K562 (cell line): ENCODE results near the gene CENPP. TPM values are rescaled to one million over a fixed set of nuclear protein-coding genes. Genes with fewer than 3 reads are reported as not detected.

ENCODE experiments used
- ATAC-seq: fragments of 200-7000 bp; cut with Tn5 transposase; 3 replicates; pipeline ENCODE4 v1.9.1; 2020; ENCODE audit warnings: moderate library complexity
- BruUV-seq: library from RNA; stranded (reverse); fragments of 400-500 nt; replicated peaks from 2 replicates; lab custom pipeline; 2021; lab: Mats Ljungman, UMichigan
- CTCF ChIA-PET: fragments of 300-600 bp; formaldehyde crosslinking; extraction: SDS; loops from one replicate; lab custom pipeline; 2021; ENCODE audit warnings: low intra/inter-chr PET ratio; lab: Yijun Ruan, JAX
- POLR2A ChIA-PET: fragments of 300-600, 350-650 bp; sonication (Branson Sonifier 250); formaldehyde crosslinking; extraction: SDS; loops from one replicate; lab custom pipeline; 2021; ENCODE audit warnings: antibody characterized with exemption, inconsistent platforms; lab: Yijun Ruan, JAX
- DNase-seq, 4 experiments: peaks; one replicate each; pipeline versions ENCODE4 v3.0.0 to v3.0.0-alpha.2; 2011 to 2018; ENCODE audit warnings: low spot score in 3 of 4, mixed read lengths in 3 of 4; ENCODE audit errors: extremely low read depth in 1 of 4
- FAIRE-seq: peaks from 2 replicates; lab custom pipeline; 2011; peaks lifted over from hg19 to GRCh38; lab: Jason Lieb, UNC
- H2AFZ ChIP-seq: 2 replicates; pipeline ENCODE4 v1.6.0; 2011; ENCODE audit warnings: low read depth, low read length, control low read depth, inconsistent platforms
- H3K27ac ChIP-seq: fragments of 200-600 bp; 3 replicates; pipeline ENCODE4 v1.8.0; 2011; ENCODE audit warnings: low read depth, mild to moderate bottlenecking, control low read depth, inconsistent platforms, low read length, moderate library complexity, mixed read lengths; ENCODE audit errors: extremely low read depth
- H3K27me3 ChIP-seq, 2 experiments: fragments of 300-600 bp in 1 of 2; 2 replicates in 1 of 2; 3 replicates in 1 of 2; pipeline versions ENCODE4 v1.6.0 to v1.8.0; 2011; ENCODE audit warnings: inconsistent platforms in 2 of 2, low read length in 2 of 2, mild to moderate bottlenecking in 1 of 2, mixed read lengths in 1 of 2, moderate library complexity in 1 of 2; ENCODE audit not compliant: control insufficient read depth in 2 of 2, insufficient read depth in 2 of 2
- H3K36me3 ChIP-seq: fragments of 300-600 bp; 3 replicates; pipeline ENCODE4 v1.8.0; 2011; ENCODE audit warnings: mild to moderate bottlenecking, low read length, inconsistent platforms; ENCODE audit not compliant: control insufficient read depth, insufficient read depth
- H3K4me1 ChIP-seq, 2 experiments: fragments of 200-600 bp in 1 of 2; replicated peaks in 1 of 2; 2 replicates in 1 of 2; 3 replicates in 1 of 2; pipeline versions ENCODE4 v1.5.1 to v1.8.0; 2011; ENCODE audit warnings: inconsistent platforms in 2 of 2, low read length in 2 of 2, mild to moderate bottlenecking in 1 of 2, mixed read lengths in 1 of 2, moderate library complexity in 1 of 2; ENCODE audit not compliant: control insufficient read depth in 2 of 2, insufficient read depth in 2 of 2
- H3K4me2 ChIP-seq: 2 replicates; pipeline ENCODE4 v1.6.1; 2011; ENCODE audit warnings: low read length, control low read depth, inconsistent platforms, mixed read lengths; ENCODE audit not compliant: insufficient read depth
- H3K4me3 ChIP-seq: fragments of 200-600 bp; sonication (generic), shearing (Covaris generic); 2 replicates; pipeline ENCODE4 v1.5.1; 2016; ENCODE audit warnings: control low read depth, inconsistent platforms
- H3K79me2 ChIP-seq: fragments of 200-600 bp; 3 replicates; pipeline ENCODE4 v1.8.0; 2011; ENCODE audit warnings: low read length, inconsistent platforms; ENCODE audit not compliant: control insufficient read depth, insufficient read depth
- H3K9ac ChIP-seq, 2 experiments: 2 replicates each; pipeline versions ENCODE4 v1.6.0 to v1.6.1; 2011; ENCODE audit warnings: low read depth in 2 of 2, low read length in 2 of 2, control low read depth in 1 of 2, inconsistent platforms in 1 of 2, mild to moderate bottlenecking in 1 of 2, mixed read lengths in 1 of 2; ENCODE audit not compliant: insufficient read depth in 1 of 2
- H3K9me1 ChIP-seq: one replicate; pipeline ENCODE4 v1.6.0; 2011; ENCODE audit warnings: inconsistent platforms, mild to moderate bottlenecking, low read length, moderate library complexity; ENCODE audit not compliant: control insufficient read depth, insufficient read depth
- H3K9me3 ChIP-seq: replicated peaks from 2 replicates; pipeline ENCODE4 v1.5.1; 2011; ENCODE audit warnings: low read depth, low read length, inconsistent platforms; ENCODE audit not compliant: control insufficient read depth, insufficient read depth
- H4K20me1 ChIP-seq: replicated peaks from 2 replicates; pipeline ENCODE4 v1.6.1; 2011; ENCODE audit warnings: low read length, inconsistent platforms, mixed read lengths; ENCODE audit not compliant: control insufficient read depth, insufficient read depth
- BRF1 ChIP-seq: IDR thresholded peaks from 3 replicates; pipeline ENCODE4 v1.6.1; 2011; ENCODE audit warnings: borderline replicate concordance, mild to moderate bottlenecking; ENCODE audit not compliant: insufficient read length; ENCODE audit errors: extremely low read depth
- CXXC5 ChIP-seq: fragments of 250-450 bp; sonication (Bioruptor Pico); IDR thresholded peaks from 2 replicates; pipeline ENCODE4 v1.8.0; 2022; ENCODE audit warnings: inconsistent platforms, mild to moderate bottlenecking, moderate library complexity
- MEIS2 ChIP-seq: fragments of 450-650 bp; IDR thresholded peaks from 2 replicates; pipeline ENCODE4 v1.6.1; 2014; ENCODE audit warnings: mild to moderate bottlenecking; ENCODE audit not compliant: partially characterized antibody
- NR2C2 ChIP-seq, 2 experiments: fragments of 200-800 bp in 1 of 2; sonication (Bioruptor generic) in 1 of 2; sonication (generic) in 1 of 2; formaldehyde crosslinking in 1 of 2; IDR thresholded peaks; 2 replicates each; pipeline versions ENCODE4 v1.6.1 to v1.8.0; 2016 to 2022; ENCODE audit warnings: mild to moderate bottlenecking in 1 of 2, missing compliant biosample characterization in 1 of 2, missing genetic modification characterization in 1 of 2, missing genetic modification reagents in 1 of 2
- POLR2G ChIP-seq: fragments of 200-400 bp; formaldehyde crosslinking; IDR thresholded peaks from 2 replicates; pipeline ENCODE4 v1.6.1; 2017; ENCODE audit warnings: low read depth, mild to moderate bottlenecking, antibody characterized with exemption, low read length, moderate library complexity
- RB1 ChIP-seq: fragments of 450-650 bp; IDR thresholded peaks from 2 replicates; pipeline ENCODE4 v1.6.1; 2017; ENCODE audit warnings: low read depth, mild to moderate bottlenecking
- TCF7L2 ChIP-seq: fragments of 150-350 bp; IDR thresholded peaks from 2 replicates; pipeline ENCODE4 v1.6.1; 2016; ENCODE audit warnings: low read depth, mild to moderate bottlenecking, low read length, moderate library complexity
- TSC22D4 ChIP-seq: fragments of 450-650 bp; IDR thresholded peaks from 2 replicates; pipeline ENCODE4 v1.6.1; 2016; ENCODE audit warnings: missing genetic modification characterization, missing biosample characterization, control low read depth
- ZNF232 ChIP-seq: sonication (generic); formaldehyde crosslinking; IDR thresholded peaks from 2 replicates; pipeline ENCODE4 v1.8.0; 2022; ENCODE audit warnings: mild to moderate bottlenecking, missing genetic modification reagents
- ZNF395 ChIP-seq: fragments of 200-800 bp; sonication (Bioruptor generic); IDR thresholded peaks from 2 replicates; pipeline ENCODE4 v1.6.1; 2017; ENCODE audit warnings: missing genetic modification characterization, missing compliant biosample characterization
- ZNF436 ChIP-seq: fragments of 250-450, 450-650 bp; sonication (Bioruptor Pico); formaldehyde crosslinking; IDR thresholded peaks from 2 replicates; pipeline ENCODE4 v1.7.0; 2020; ENCODE audit warnings: mild to moderate bottlenecking
- ZNF830 ChIP-seq: fragments of 250-450 bp; sonication (Bioruptor Pico); IDR thresholded peaks from 2 replicates; pipeline ENCODE4 v1.5.0; 2021; ENCODE audit warnings: mild to moderate bottlenecking
- WGBS: fragments of 100-300 bp; shearing (Covaris generic); methylation state at CpG from one replicate; pipeline ENCODE4 v1.1.6; 2016; ENCODE audit warnings: low coverage, mixed read lengths; ENCODE audit not compliant: insufficient coverage; ENCODE audit errors: missing lambda C conversion rate; 5-methylcytosine and 5-hydroxymethylcytosine counted together
- in situ Hi-C: fragments of 300-500 bp; cut with MboI; formaldehyde crosslinking; loops from 4 replicates; pipeline ENCODE4 v1.15.0; 2018; ENCODE audit warnings: inconsistent platforms, mixed read lengths
- intact Hi-C: fragments of 100-400 bp; cut with micrococcal nuclease; formaldehyde crosslinking; loops from 2 replicates; pipeline ENCODE4 v1.14.2; 2022
- polyA plus RNA-seq, 8 experiments: library from polyadenylated mRNA; depleted of rRNA in 4 of 8; stranded (reverse) in 5 of 8; unstranded in 3 of 8; fragments of >200 nt; fragmentation: Nextera tagmentation in 2 of 8; fragmentation: Illumina TruSeq in 1 of 8; extraction: Ambion mirVana in 2 of 8; extraction: Trizol in 1 of 8; gene quantifications; 2 replicates each; pipeline versions ENCODE4 v1.2.1 to v1.2.3, GENCODE V29; 2011 to 2014; ENCODE audit warnings: inconsistent platforms in 1 of 8, missing spikeins in 1 of 8
- total RNA-seq, 7 experiments: library from RNA; depleted of rRNA in 6 of 7; stranded (reverse); fragments of >200 nt in 6 of 7; fragmentation: Illumina TruSeq in 2 of 7; extraction: Trizol in 2 of 7; gene quantifications; 2 replicates each; pipeline versions ENCODE4 v1.2.1 to v1.2.3, GENCODE V29; 2011 to 2021; ENCODE audit warnings: low replicate concordance in 1 of 7
- TF ChIP-seq, protein P1 (sequence below): fragments of 450-650 bp; formaldehyde crosslinking; IDR thresholded peaks from 2 replicates; pipeline ENCODE4 v1.4.0; 2020; ENCODE audit warnings: mild to moderate bottlenecking, moderate library complexity
- TF ChIP-seq, protein P2 (sequence below): fragments of 450-650 bp; formaldehyde crosslinking; IDR thresholded peaks from 2 replicates; pipeline ENCODE4 v1.4.0; 2020; ENCODE audit warnings: mild to moderate bottlenecking, moderate library complexity

The CENPP gene
- total and polyA plus RNA-seq, 9 of the 15 experiments (the other 6 are each of a cell fraction or from before 2014, with no cell fraction given) = 8.0 to 28.5 (median 17.9) TPM

GRCh38 chr9:92325991-92326500 lies 293 bp downstream of the CENPP start:
- in situ Hi-C loops (loop anchor here (10.0 kb wide), 1 partner anchor 309 kb away; no protein-coding TSS in a partner anchor), intact Hi-C loops (loop anchor here (2.0 to 5.0 kb wide), 3 partner anchors 33 to 189 kb away; partner anchors contain the start of gene IARS1)
- H3K4me2 ChIP-seq = peak overlapping the region; percentile 100
- H3K4me3 ChIP-seq = peak overlapping the region; percentile 57
- peak in 3 of 4 experiments; percentile 15 to 51 (median 37) for DNase-seq
- no TSS peak for BruUV-seq
- peaks cover 62% of the 10 kb centered on the region for H3K79me2 ChIP-seq
- H3K9ac ChIP-seq = peak overlapping the region; percentile 96 to 99
- H3K27ac ChIP-seq = peak overlapping the region; percentile 98
- ChIA-PET POLR2A (interaction anchor here (1.1 to 2.4 kb wide), 8 partner anchors 9 to 344 kb away, joined by 3 to 12 read pairs (median 4); partner anchors contain the start of gene IPPK), CTCF (no interaction called here)
- no peaks in the 10 kb centered on the region for H3K9me3 ChIP-seq
- no peaks in the 10 kb centered on the region for H4K20me1 ChIP-seq
- H3K27me3 ChIP-seq = no peaks in the 10 kb centered on the region
- H3K9me1 ChIP-seq = no peaks in the 10 kb centered on the region
- ATAC-seq = peak; percentile 48
- H3K36me3 ChIP-seq = peaks cover 31% of the 10 kb centered on the region
- WGBS = under 1% methylated on average over 30 of the region's 30 CpGs
- peak overlapping the region; percentile 93 for H2AFZ ChIP-seq
- FAIRE-seq = peak; percentile 81
- peaks cover 5 to 16% of the 10 kb centered on the region in 2 experiments; a peak in 3 of 5 replicates for H3K4me1 ChIP-seq
- peak; percentile 62 for TF ChIP-seq MEIS2
- TF ChIP-seq, protein P1, sequence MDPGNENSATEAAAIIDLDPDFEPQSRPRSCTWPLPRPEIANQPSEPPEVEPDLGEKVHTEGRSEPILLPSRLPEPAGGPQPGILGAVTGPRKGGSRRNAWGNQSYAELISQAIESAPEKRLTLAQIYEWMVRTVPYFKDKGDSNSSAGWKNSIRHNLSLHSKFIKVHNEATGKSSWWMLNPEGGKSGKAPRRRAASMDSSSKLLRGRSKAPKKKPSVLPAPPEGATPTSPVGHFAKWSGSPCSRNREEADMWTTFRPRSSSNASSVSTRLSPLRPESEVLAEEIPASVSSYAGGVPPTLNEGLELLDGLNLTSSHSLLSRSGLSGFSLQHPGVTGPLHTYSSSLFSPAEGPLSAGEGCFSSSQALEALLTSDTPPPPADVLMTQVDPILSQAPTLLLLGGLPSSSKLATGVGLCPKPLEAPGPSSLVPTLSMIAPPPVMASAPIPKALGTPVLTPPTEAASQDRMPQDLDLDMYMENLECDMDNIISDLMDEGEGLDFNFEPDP = no peak
- TF ChIP-seq TSC22D4 (tag) = no peak
- no peak for TF ChIP-seq TCF7L2
- TF ChIP-seq ZNF830 (CRISPR knock-in tag) = no peak
- TF ChIP-seq, protein P2, sequence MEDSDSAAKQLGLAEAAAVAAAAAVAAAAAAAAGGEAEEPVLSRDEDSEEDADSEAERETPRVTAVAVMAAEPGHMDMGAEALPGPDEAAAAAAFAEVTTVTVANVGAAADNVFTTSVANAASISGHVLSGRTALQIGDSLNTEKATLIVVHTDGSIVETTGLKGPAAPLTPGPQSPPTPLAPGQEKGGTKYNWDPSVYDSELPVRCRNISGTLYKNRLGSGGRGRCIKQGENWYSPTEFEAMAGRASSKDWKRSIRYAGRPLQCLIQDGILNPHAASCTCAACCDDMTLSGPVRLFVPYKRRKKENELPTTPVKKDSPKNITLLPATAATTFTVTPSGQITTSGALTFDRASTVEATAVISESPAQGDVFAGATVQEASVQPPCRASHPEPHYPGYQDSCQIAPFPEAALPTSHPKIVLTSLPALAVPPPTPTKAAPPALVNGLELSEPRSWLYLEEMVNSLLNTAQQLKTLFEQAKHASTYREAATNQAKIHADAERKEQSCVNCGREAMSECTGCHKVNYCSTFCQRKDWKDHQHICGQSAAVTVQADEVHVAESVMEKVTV = no peak
- 0 out of 2 replicates have a peak, but pooled peaks have one; percentile 8 for TF ChIP-seq NR2C2 (CRISPR knock-in tag; IDR thresholded peaks at IDR 0.05)
- no peak; the same call in 1 of the 2 replicates for TF ChIP-seq NR2C2 (tag; IDR thresholded peaks at IDR 0.05)
- TF ChIP-seq CXXC5 = peak; percentile 33
- TF ChIP-seq BRF1 = no peak
- no peak for TF ChIP-seq ZNF436 (CRISPR knock-in tag)
- 0 out of 2 replicates have a peak, but pooled peaks have one; percentile 27 for TF ChIP-seq ZNF395 (CRISPR knock-in tag)
- TF ChIP-seq ZNF232 = no peak
- TF ChIP-seq POLR2G = peak; percentile 93
- 0 out of 2 replicates have a peak, but pooled peaks have one; percentile 13 for TF ChIP-seq RB1
